PC-3 (cell line): ENCODE measurements around the gene DERA. TPM values are rescaled to one million over a fixed set of nuclear protein-coding genes. Genes with fewer than 3 reads are reported as not detected.

Source experiments
- ATAC-seq: fragments of 200-7000 bp; cut with Tn5 transposase; 2 replicates; pipeline ENCODE4 v1.9.1; 2020; ENCODE audit warnings: mild to moderate bottlenecking, moderate library complexity
- BruUV-seq: library from RNA; stranded (reverse); fragments of 400-500 nt; replicated peaks from 2 replicates; lab custom pipeline; 2021; lab: Mats Ljungman, UMichigan
- CTCF ChIA-PET: fragments of 300-600 bp; sonication (Branson Sonifier 250); formaldehyde crosslinking; loops from one replicate; lab custom pipeline; 2022; ENCODE audit warnings: antibody characterized with exemption; lab: Charles Lee
- POLR2A ChIA-PET: fragments of 300-600 bp; sonication (Branson Sonifier 250); formaldehyde crosslinking; loops from one replicate; lab custom pipeline; 2022; ENCODE audit warnings: antibody characterized with exemption; ENCODE audit not compliant: unreplicated experiment; lab: Charles Lee
- DNase-seq: peaks from one replicate; pipeline ENCODE4 v3.0.0-alpha.2; 2015
- H2AFZ ChIP-seq: fragments of 300-600 bp; sonication (generic); 2 replicates; pipeline ENCODE4 v1.6.0; 2016; ENCODE audit warnings: antibody characterized with exemption, low read length
- H3F3A ChIP-seq: fragments of 300-600 bp; sonication (generic); one replicate; pipeline ENCODE4 v1.6.0; 2017; ENCODE audit warnings: antibody characterized with exemption, low read length, control low read depth, mild to moderate bottlenecking; ENCODE audit not compliant: unreplicated experiment
- H3K27ac ChIP-seq: fragments of 300-600 bp; sonication (generic); 2 replicates; pipeline ENCODE4 v1.5.1; 2016; ENCODE audit warnings: mild to moderate bottlenecking, low read length
- H3K27me3 ChIP-seq: fragments of 300-600 bp; sonication (generic); 2 replicates; pipeline ENCODE4 v1.6.1; 2016; ENCODE audit warnings: low read length, mixed read lengths
- H3K36me3 ChIP-seq: fragments of 300-600 bp; sonication (generic); 2 replicates; pipeline ENCODE4 v1.6.1; 2016; ENCODE audit warnings: low read depth, mixed run types, low read length, mixed read lengths
- H3K4me1 ChIP-seq: fragments of 300-600 bp; sonication (generic); 2 replicates; pipeline ENCODE4 v1.5.1; 2016; ENCODE audit warnings: low read length; ENCODE audit not compliant: insufficient read depth
- H3K4me2 ChIP-seq: fragments of 300-600 bp; sonication (generic); 2 replicates; pipeline ENCODE4 v1.6.0; 2016; ENCODE audit warnings: low read length
- H3K4me3 ChIP-seq: fragments of 300-600 bp; sonication (generic); 2 replicates; pipeline ENCODE4 v1.5.1; 2016; ENCODE audit warnings: mild to moderate bottlenecking, low read length, mixed read lengths
- H3K79me2 ChIP-seq: fragments of 300-600 bp; sonication (generic); 2 replicates; pipeline ENCODE4 v1.6.1; 2017; ENCODE audit warnings: low read length, mixed read lengths
- H3K9ac ChIP-seq: fragments of 300-600 bp; sonication (generic); 2 replicates; pipeline ENCODE4 v1.6.0; 2016; ENCODE audit warnings: mild to moderate bottlenecking, low read length
- H3K9me2 ChIP-seq: fragments of 300-600 bp; sonication (generic); replicated peaks from 2 replicates; pipeline ENCODE4 v1.6.1; 2016; ENCODE audit warnings: mixed run types, low read length, mixed read lengths
- H3K9me3 ChIP-seq: fragments of 300-600 bp; sonication (generic); 2 replicates; pipeline ENCODE4 v1.6.1; 2016; ENCODE audit warnings: low read length, mixed read lengths
- H4K20me1 ChIP-seq: fragments of 300-600 bp; sonication (generic); 2 replicates; pipeline ENCODE4 v1.6.1; 2016; ENCODE audit warnings: low read length, mixed read lengths
- CTCF ChIP-seq: fragments of 300-600 bp; sonication (generic); conservative IDR thresholded peaks from 2 replicates; pipeline ENCODE4 v1.5.1; 2017; ENCODE audit warnings: antibody characterized with exemption, low read depth, mild to moderate bottlenecking, low read length
- EZH2 ChIP-seq: fragments of 300-600 bp; sonication (generic); IDR thresholded peaks from one replicate; pipeline ENCODE4 v1.6.1; 2017; ENCODE audit warnings: antibody characterized with exemption, mild to moderate bottlenecking, low read length; ENCODE audit not compliant: unreplicated experiment
- EZH2phosphoT487 ChIP-seq: fragments of 300-600 bp; sonication (generic); IDR thresholded peaks from 2 replicates; pipeline ENCODE4 v1.6.1; 2018; ENCODE audit warnings: mild to moderate bottlenecking, antibody characterized with exemption, low read length, borderline replicate concordance
- intact Hi-C: fragments of 100-400 bp; cut with micrococcal nuclease; formaldehyde crosslinking; loops from 2 replicates; pipeline ENCODE4 v1.9.0; 2023
- total RNA-seq: library from RNA; depleted of rRNA; stranded (reverse); fragments of >200 nt; gene quantifications from 2 replicates; pipeline ENCODE4 v1.2.3, GENCODE V29; 2014; rRNA removed

Gene DERA
- total RNA-seq, 1 experiment from 2014 or later, result 49.4 TPM

DNA sequence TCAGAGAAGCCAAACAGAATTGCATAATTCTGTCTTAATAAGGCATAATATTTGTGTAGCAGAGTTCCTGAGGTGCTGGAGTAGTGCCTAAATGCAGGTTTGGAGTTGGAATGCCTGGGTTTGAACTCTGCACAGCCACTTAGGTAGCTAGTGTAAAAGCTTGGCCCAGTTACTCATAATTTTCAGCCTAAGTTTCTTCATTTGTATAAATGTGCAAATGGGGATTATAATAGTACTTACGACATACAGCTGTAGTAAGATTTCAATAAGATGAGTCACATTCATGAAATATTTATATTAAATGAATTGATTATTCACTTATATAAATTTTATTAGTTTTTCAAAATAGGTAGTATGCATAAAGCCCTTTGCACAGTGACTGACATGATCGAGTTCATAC, 175.8 kb downstream of the DERA start:
- H4K20me1 ChIP-seq, result no peaks in the 10 kb centered on the region
- no peak for TF ChIP-seq CTCF
- TF ChIP-seq EZH2phosphoT487, result no peak
- no peak for TF ChIP-seq EZH2
- H3K4me3 ChIP-seq, result no peak overlapping the region
- ChIA-PET POLR2A (no interaction called here), CTCF (no interaction called here)
- no peaks in the 10 kb centered on the region for H3K79me2 ChIP-seq
- no peak overlapping the region for H3K4me2 ChIP-seq
- no peaks in the 10 kb centered on the region for H3F3A ChIP-seq
- intact Hi-C loops, result no loop called here
- H3K9me3 ChIP-seq, result no peaks in the 10 kb centered on the region
- no TSS peak for BruUV-seq
- no peaks in the 10 kb centered on the region for H3K4me1 ChIP-seq
- ATAC-seq (no peak), DNase-seq (no peak)
- H3K9ac ChIP-seq, result no peak overlapping the region
- no peaks in the 10 kb centered on the region for H3K36me3 ChIP-seq
- H3K27ac ChIP-seq, result no peak overlapping the region
- no peak overlapping the region for H2AFZ ChIP-seq
- no peaks in the 10 kb centered on the region for H3K27me3 ChIP-seq
- H3K9me2 ChIP-seq, result no peaks in the 10 kb centered on the region

Other genes starting within 250 kb of the DERA start
- 37.8 and 47.4 TPM in 2 replicates for gene EPS8, start 121.9 kb upstream of the DERA start, total RNA-seq
- 64.8 and 80.4 TPM in 2 replicates for gene STRAP, start 28.9 kb upstream of the DERA start, total RNA-seq